GM21360 (cell line): ENCODE data around the gene EMD.

Experiments
- ATAC-seq: cut with Tn5 transposase; IDR thresholded peaks from one replicate; pipeline ENCODE4 v1.9.1; 2021; ENCODE audit warnings: mild to moderate bottlenecking, moderate library complexity; ENCODE audit not compliant: unreplicated experiment

Gene EMD

DNA sequence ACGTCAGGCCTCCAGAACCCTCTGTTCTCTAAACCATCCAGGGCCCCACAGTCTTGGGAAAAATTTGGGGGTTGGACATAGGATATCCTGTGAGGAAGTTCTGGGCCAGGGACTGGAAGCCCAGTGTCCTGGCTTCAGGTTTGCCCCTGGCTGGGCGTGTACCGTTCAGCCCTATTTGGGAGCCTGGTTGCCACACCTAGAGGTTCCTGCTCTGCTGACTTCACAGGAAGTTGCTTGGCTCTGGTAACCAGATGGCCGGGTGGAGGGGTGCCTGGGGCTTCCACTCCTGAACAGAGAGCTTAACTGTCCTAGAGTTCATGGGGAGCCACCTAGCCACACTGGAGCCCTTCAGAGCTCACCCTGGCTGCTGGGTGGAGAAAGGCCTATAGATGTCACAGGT, 33.4 kb downstream of the EMD start:
- no peak for ATAC-seq

DNA sequence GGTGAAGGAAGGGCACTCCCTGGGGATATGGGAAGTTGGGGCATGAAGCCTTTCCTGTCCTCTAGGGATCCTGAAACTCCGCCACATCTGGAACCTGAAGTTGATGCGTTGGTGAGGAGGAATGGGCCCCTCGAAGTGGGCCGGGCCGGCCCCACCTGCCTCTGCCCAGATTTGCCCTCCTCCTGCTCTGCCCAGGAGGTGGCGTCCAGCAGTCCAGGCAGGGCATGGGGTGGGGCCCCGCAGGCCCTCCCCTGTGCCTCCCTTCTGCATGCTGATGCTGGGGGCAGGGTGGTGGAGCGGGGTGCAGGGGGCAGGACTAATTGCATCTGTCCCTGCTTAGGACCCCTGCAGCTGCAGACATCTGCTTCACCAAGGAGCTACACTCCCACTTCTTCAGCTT, 34.0 kb downstream of the EMD start:
- no peak for ATAC-seq

DNA sequence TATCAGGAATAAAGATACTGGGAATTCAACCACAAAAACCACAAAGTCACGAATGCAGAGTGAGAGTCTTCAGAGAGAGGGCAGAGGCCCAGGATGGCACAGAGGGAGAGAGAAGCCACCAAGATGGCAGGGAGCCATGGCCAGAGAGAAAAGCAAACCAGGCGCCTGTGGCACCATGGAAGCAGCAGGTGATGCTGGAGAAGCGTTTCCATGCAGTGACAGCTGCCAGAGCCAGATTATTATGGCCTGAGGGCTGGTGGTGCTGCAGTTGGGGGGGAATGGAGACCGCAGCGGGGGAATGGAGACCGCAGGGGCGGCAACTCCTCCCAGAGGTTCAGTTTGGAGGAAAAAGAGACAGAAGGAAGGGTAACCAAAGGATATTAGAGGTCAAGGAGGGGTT, 38.1 kb downstream of the EMD start:
- no peak for ATAC-seq

DNA sequence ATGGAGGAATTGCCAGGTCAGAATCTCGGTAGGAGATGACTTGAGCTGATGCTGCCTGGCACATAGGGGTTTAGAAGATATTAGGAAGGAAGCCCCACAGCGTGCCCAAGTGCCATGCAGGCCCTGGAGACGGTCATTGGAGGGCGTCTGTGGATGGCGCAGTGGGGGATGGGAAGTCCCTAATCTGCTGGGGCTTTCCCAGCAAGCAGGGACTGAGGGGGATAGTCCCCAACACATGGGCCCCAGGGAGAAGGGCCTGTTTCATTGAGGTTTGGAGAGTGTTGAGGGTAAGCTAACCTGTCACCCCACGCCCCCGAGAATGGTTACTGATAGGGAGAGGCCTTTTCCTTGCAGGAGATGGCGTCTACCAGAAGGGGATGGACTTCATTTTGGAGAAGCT, 40.1 kb downstream of the EMD start:
- no peak for ATAC-seq

DNA sequence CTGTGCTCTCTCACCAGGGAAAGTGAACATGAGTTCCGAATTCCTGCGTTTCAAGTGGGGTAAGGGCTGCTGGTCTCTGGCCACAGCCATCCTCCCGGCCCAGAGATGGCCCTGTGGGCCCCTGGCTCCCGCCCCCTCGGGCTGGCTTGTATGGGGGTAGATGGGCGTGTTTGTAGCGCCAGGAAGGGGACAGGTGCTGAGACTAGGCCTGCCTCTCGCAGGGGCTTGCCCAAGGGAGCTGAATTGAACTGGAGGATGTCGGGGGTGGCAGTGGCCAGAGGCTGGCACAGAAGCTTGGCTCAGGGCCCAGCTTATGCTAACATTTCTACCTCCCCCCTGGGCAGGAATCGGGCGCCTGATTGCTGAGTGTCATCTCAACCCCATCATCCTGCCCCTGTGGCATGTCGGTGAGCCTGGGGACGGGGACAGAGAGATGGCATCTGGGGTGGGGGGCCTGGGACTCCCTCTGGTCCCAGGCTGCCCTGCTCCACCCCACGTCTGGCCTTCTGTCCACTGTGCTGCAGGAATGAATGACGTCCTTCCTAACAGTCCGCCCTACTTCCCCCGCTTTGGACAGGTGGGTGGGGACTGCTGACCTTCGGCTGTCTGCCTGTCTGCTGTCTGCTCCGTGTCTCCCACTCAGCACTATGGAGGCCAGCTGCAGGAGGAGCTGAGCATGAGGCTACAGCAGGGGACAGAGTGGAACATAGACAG, 40.8 kb downstream of the EMD start:
- ATAC-seq = no peak

DNA sequence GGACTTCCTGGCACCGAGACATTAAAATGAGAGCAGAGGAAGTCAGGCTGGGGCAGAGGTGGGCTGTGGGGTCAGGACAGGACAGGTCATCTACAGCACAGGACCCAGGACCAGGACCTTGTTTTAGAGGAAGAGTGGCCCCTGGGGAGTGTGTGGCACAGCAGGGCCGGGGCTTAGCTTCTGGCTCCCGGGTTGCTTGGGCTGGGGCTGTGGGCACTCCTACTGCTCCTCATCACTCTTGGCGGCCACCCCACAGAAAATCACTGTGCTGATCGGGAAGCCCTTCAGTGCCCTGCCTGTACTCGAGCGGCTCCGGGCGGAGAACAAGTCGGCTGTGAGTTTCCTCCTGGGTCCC, 41.3 kb downstream of the EMD start:
- ATAC-seq = no peak

DNA sequence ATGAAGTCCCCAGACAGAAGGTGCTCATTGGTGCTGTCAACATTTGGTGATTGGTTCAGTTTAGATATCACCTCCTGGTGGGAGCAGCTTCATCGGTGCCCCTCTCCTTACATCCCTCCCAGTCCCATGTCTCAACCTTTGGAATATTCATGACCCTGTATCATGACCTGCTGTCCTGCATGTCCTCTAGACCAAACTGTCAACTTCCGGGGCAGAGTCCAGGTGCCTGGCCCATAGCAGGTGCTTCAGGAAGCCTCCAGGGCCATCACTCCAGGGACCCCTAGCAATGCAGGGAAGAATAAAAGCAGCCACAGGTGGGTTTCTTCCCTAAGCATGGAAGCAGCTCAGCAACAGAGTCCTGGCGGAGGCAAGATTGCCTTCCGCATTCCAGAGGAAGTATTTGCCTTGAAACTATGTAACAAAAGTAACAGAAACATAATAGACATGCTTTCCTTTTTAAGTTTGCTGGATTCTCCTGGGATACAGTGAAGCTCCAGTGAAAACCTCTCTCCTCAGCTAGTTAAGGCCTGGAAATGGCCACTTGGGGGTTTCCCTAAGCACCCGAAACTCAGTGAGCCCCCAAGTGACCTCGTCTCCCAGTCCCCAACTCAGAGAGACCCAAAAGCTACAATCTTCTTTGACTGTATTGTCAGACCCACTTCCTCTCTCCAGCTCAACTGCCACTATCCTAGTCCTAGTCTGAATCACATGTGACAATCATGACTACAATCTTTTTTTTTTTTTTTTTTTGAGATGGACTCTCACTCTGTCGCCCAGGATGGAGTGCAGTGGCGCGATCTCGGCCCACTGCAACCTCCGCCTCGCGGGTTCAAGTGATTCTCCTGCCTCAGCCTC, 48.0 kb downstream of the EMD start:
- ATAC-seq = no peak

DNA sequence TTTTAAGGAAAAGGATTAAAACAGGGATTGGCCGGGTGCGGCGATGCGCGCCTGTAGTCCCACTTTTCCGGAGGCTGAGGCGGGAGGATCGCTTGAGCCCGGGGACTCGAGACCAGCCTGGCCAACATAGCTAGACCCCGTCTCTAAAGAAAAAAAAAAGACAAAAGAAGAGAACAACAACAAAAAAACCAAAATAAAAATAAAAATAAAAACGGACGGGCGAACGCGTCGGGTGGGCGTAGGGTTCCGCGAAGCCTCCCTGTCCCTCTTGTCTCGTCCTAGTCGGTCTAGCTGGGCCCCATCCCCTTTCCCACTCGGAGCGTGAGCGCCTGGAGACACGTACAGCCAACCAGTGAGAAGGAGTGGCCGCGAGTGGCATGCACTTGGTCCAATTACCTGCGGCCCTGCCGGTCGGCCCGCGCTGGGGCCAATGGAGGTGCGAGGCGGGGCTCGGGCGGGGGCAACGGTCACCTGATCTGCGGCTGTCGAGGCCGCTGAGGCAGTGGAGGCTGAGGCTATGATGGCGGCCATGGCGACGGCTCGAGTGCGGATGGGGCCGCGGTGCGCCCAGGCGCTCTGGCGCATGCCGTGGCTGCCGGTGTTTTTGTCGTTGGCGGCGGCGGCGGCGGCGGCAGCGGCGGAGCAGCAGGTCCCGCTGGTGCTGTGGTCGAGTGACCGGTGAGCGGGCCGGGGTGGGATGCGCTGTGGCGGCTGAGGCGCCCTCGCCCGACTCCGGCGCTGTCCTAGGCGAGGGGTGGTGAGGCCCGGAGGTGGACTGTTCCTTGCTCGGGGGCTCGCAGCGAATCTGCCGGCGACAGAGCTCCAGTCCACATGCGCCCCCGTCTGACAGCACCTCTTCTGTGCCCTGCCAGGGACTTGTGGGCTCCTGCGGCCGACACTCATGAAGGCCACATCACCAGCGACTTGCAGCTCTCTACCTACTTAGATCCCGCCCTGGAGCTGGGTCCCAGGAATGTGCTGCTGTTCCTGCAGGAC, 49.4 kb downstream of the EMD start, which contains the start of gene ATP6AP1:
ATP6AP1 (plus strand) TSS at position 502 of the 996 bp plus-strand sequence; CDS start at position 518, 16 bp downstream.
- peak; percentile 93 for ATAC-seq

DNA sequence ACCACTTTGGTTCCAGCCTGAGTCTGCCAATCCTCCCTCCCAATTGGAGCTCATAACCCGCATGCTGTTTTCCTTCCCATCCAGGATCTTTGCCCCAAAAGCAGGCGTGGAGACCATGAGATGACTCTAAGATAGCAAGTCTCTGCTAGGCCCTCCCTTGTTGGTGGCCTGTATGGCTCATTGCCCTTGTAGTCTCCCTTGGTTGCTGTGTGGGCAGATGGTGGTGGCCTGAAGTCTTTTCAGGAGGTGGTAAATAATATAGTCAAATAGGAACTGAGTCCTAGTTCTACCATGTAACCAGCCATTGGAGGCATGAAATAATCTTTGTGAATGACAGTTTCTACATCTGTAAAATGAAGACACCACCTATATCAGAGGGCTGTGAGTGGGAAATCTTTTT, 50.6 kb downstream of the EMD start:
- no peak for ATAC-seq

DNA sequence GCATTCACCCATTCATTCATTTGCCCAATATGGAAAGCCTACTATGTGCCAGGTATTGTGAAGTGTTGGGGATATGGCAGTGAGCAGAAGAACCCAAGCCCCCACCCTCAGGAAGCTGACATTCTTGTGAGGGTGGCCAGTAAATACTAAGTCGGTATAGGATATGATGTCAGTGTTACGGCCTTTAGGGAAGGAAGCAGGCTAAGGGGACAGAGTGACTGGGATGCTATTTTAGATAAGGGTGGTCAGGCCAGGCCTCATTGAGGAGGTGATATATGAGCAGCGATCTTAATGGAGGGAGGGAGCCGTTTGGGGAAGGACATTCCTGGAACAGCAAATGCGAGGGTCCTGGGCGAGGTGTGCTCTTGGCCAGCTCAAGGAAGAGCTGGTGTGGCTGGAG, 51.4 kb downstream of the EMD start:
- ATAC-seq = no peak

DNA sequence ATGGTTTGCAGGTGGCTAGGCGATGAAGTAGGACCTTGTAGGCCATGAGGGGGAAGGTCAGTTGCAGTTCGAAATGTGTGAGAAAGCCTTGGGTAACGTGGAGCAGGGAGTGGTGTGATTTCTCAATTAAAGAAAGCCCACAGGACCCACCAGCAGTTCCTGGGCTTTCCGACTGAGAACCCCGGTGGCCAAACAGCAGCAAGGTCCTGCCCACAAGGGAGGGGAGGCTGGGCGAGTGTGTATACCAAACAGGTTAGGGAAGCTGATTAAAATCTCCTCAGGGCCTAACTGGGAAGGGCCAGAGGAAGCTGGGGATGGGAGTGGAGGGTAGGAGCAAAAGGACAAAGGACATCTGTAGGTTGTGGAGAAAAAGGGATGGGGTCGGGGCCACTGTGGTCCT, 51.8 kb downstream of the EMD start:
- ATAC-seq = no peak
